Stimulated activated CD4-positive, alpha-beta T cell treated with anti-CD3 and anti-CD28 coated beads, Interleukin-1b, Interleukin-23, amount 100 ng/mL, for 1 hour (primary cell): ENCODE measurements around the gene KCNK13.
"Not testable (repeated sequence)": the region's sequence is repeated elsewhere in the genome, so short reads cannot be mapped to it uniquely, and the experiment has no call there.

Experiments
- DNase-seq, 2 donors: peaks; one replicate each; pipeline ENCODE4 v3.0.0-alpha.2; 2020; ENCODE audit warnings: low read depth in 2 of 2

KCNK13 gene

GRCh38 chr14:90060965-90061684, 669 bp upstream of the KCNK13 start:
- no peak for DNase-seq

GRCh38 chr14:90062127-90062794, 467 bp downstream of the KCNK13 start:
- DNase-seq, result no peak

- no peak for DNase-seq
These were observed 1.2 kb downstream of the KCNK13 start for GRCh38 chr14:90062822-90063539.

GRCh38 chr14:90072350-90072749, 10.6 kb downstream of the KCNK13 start:
- no peak for DNase-seq

GRCh38 chr14:90079576-90079975, 17.8 kb downstream of the KCNK13 start:
- no peak for DNase-seq

- no peak for DNase-seq
These were observed 25.6 kb downstream of the KCNK13 start for GRCh38 chr14:90087433-90087832.

GRCh38 chr14:90088176-90088575, 26.4 kb downstream of the KCNK13 start:
- DNase-seq, result no peak

GRCh38 chr14:90089486-90089885, 27.7 kb downstream of the KCNK13 start:
- DNase-seq, result not testable (repeated sequence)

- no peak for DNase-seq
These were observed 29.6 kb downstream of the KCNK13 start for GRCh38 chr14:90091393-90091792.

- DNase-seq, result no peak
These were observed 32.3 kb downstream of the KCNK13 start for GRCh38 chr14:90093942-90094595.

- DNase-seq, result no peak
These were observed 33.3 kb downstream of the KCNK13 start for GRCh38 chr14:90095096-90095495.

- DNase-seq, result no peak
These were observed 34.8 kb downstream of the KCNK13 start for GRCh38 chr14:90096566-90096965.

GRCh38 chr14:90103808-90104207, 42.0 kb downstream of the KCNK13 start:
- DNase-seq, result no peak

- no peak for DNase-seq
These were observed 44.0 kb downstream of the KCNK13 start for GRCh38 chr14:90105756-90106155.

- DNase-seq, result no peak
These were observed 46.0 kb downstream of the KCNK13 start for GRCh38 chr14:90107789-90108188.

GRCh38 chr14:90109858-90110257, 48.1 kb downstream of the KCNK13 start:
- no peak for DNase-seq

GRCh38 chr14:90111895-90112534, 50.2 kb downstream of the KCNK13 start:
- DNase-seq, result no peak

- no peak for DNase-seq
These were observed 52.8 kb downstream of the KCNK13 start for GRCh38 chr14:90114554-90114953.

- no peak for DNase-seq
These were observed 54.0 kb downstream of the KCNK13 start for GRCh38 chr14:90115780-90116179.

GRCh38 chr14:90116444-90116843, 54.6 kb downstream of the KCNK13 start:
- no peak for DNase-seq

GRCh38 chr14:90118027-90118426, 56.2 kb downstream of the KCNK13 start:
- no peak for DNase-seq

- DNase-seq, result no peak
These were observed 64.5 kb downstream of the KCNK13 start for GRCh38 chr14:90126260-90126659.
